ENCODE measurements around the gene ZNF281.

Gene ZNF281

DNA sequence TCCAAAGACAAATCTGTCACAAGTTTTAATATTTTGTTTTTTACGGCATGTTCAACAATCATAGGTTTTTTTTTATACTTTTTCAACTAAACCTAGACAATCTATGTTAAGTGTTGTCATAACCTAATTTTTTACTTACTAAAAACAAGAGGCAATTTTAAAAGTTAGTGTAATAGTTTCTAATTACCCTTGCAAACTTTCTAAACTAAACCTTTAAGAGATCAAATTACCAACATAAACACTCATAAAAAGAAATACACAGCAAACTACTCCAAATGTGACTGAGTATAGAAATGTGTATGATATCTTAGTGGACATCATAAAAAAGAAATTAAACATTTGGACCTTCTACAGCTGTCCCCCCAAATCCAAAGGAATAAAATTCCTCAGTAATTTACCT, 10.0 kb downstream of the ZNF281 start:
- TF ChIP-seq JUND (IDR thresholded peaks at IDR 0.05; ENCODE audit: low read depth), result no peak
- in situ Hi-C loops (cut with HindIII; ENCODE audit: low pct_unique_long_range_greater_than_20kb, low sequenced_read_pairs), result no loop called here

DNA sequence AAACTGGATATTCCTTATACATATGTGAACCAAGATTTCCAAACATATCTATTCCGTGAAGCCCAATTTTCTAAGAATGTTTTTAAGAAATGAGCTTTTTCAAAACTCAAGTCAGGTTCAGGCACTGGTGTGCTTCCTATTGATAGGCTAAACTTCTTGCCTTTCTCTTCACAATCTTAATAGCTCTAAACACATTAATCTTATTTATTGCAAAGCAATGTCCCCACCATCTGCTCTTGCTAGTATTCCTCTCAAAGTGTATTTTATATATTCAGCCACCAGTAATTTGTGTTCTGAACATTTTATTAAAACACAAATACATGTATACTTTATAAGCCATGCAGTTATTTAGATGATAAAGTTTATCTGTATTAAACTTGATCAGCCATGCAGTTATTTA, 11.5 kb downstream of the ZNF281 start:
- no peak for TF ChIP-seq JUND (IDR thresholded peaks at IDR 0.05; ENCODE audit: low read depth)
- in situ Hi-C loops (cut with HindIII; ENCODE audit: low pct_unique_long_range_greater_than_20kb, low sequenced_read_pairs), result no loop called here
- no peak for DNase-seq (ENCODE audit: low read depth in 1 of 2, low spot score in 1 of 2)

More for the DNA sequence above, 10.0 kb downstream of the ZNF281 start:
- no peak for DNase-seq (ENCODE audit: low read depth in 1 of 2, low spot score in 1 of 2)

DNA sequence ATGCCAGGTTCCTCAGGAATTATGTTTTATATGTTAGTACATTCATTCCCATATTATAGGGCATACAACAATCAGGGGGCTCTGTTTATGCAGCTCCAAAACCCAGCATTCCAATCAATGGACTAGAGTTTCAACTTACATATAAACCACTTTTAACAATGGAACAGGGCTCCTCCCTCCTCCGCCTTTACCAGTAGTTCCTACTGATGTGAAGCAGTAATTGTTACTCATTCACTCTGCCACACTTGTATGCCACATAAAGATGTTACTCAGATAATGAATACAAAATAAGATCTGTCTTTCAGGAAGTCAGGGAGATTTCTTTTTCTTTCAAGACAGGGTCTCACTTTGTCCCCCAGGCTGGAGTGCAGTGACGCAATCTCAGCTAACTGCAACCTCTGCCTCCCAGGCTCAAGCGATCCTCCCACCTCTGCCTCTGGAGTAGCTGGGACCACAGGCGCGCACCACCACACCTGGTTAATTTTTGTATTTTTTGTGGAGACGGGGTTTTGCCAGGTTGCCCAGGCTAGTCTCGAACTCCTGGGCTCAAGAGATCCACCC, 17.1 kb downstream of the ZNF281 start:
- TF ChIP-seq JUND (IDR thresholded peaks at IDR 0.05; ENCODE audit: low read depth), result no peak
- no peak for DNase-seq (ENCODE audit: low read depth in 1 of 2, low spot score in 1 of 2)
- in situ Hi-C loops (cut with HindIII; ENCODE audit: low pct_unique_long_range_greater_than_20kb, low sequenced_read_pairs), result no loop called here

DNA sequence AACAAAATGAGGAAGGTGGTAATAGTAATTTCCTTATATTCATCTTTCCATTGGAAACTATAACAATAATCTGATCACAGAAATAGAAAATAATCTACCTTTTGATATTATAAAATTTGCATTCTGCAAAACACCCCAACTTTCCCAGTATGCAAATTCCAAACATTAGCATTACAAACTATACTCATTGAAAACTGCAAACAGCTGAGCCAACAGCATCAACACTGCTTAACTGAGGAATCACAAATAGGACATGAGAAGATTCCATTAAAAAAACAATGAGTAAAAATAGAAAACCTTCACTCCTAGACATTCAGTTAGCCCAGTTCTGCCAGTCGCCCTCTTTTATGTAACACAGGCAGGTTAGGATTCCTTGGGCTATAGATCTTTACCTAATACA, 18.1 kb downstream of the ZNF281 start:
- TF ChIP-seq JUND (IDR thresholded peaks at IDR 0.05; ENCODE audit: low read depth), result no peak
- DNase-seq (ENCODE audit: low read depth in 1 of 2, low spot score in 1 of 2), result no peak
- in situ Hi-C loops (cut with HindIII; ENCODE audit: low pct_unique_long_range_greater_than_20kb, low sequenced_read_pairs), result no loop called here

GRCh38 chr1:200388791-200389190, 21.0 kb downstream of the ZNF281 start:
- in situ Hi-C loops (cut with HindIII; ENCODE audit: low pct_unique_long_range_greater_than_20kb, low sequenced_read_pairs), result no loop called here
- TF ChIP-seq JUND (IDR thresholded peaks at IDR 0.05; ENCODE audit: low read depth), result no peak
- no peak for DNase-seq (ENCODE audit: low read depth in 1 of 2, low spot score in 1 of 2)

GRCh38 chr1:200386416-200386815, 23.4 kb downstream of the ZNF281 start:
- in situ Hi-C loops (cut with HindIII; ENCODE audit: low pct_unique_long_range_greater_than_20kb, low sequenced_read_pairs), result no loop called here
- DNase-seq (ENCODE audit: low read depth in 1 of 2, low spot score in 1 of 2), result no peak
- TF ChIP-seq JUND (IDR thresholded peaks at IDR 0.05; ENCODE audit: low read depth), result no peak

DNA sequence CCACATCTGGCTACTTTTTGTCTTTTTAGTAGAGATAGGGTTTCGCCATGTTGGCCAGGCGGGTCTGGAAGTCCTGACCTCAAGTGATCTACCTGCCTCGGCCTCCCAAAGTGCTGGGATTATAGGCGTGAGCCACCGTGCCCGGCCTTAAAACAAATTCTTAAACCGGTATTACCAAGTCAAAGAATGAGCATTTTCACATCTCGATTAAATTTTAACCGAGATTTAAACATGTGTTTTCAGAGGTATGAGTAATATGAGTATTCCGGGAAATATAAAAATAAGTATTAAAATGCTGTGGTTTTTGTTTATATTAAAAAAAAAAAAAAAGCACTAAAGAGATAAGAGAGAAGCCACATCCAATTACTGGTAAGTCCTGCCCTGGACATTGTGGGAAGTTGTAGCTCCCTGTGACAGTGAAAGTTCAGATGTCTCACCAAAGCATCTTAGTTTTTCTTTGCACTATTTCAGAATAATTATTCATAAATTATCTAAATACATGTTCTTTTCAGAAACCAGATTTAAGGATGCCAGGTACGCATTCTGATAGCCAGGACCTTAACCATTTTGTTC, 24.9 kb downstream of the ZNF281 start:
- in situ Hi-C loops (cut with HindIII; ENCODE audit: low pct_unique_long_range_greater_than_20kb, low sequenced_read_pairs), result no loop called here
- no peak for TF ChIP-seq JUND (IDR thresholded peaks at IDR 0.05; ENCODE audit: low read depth)

DNA sequence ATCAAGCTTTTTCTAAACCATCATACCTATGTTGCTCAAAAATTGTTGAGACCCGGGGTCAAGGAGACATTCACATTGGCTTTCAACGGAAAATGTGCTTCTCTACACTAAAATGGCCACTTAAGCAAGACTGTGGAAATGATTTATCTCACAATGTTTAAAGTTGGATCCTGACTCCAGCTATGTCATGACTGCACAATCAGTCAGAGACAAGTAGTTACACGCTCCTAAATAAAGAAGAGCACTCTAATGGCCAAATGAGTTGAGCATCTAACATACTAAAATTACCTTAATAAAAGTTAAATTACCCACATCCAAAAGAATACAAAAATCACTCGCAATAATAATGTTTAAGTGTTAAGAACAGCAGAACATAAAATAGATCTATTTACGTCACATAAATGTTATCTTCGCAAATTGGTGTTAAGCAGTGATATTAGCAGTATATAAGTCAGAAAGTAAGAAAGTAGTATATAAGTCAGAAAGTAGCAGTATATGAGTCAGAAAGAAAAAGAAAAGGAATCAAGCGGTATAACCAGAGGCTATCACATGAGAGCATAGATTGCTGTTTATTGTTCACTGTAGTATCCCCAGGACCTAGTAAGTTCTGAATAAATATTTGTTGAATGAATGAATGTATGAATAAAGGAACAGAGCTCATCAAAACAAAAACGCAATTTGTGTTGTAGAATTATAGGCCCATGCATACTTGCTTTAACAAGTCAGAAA, 28.4 kb downstream of the ZNF281 start:
- in situ Hi-C loops (cut with HindIII; ENCODE audit: low pct_unique_long_range_greater_than_20kb, low sequenced_read_pairs), result no loop called here
- DNase-seq (ENCODE audit: low read depth in 1 of 2, low spot score in 1 of 2), result no peak
- no peak for TF ChIP-seq JUND (IDR thresholded peaks at IDR 0.05; ENCODE audit: low read depth)

More for the DNA sequence above, 24.9 kb downstream of the ZNF281 start:
- DNase-seq (ENCODE audit: low read depth in 1 of 2, low spot score in 1 of 2), result no peak

- in situ Hi-C loops (cut with HindIII; ENCODE audit: low pct_unique_long_range_greater_than_20kb, low sequenced_read_pairs), result no loop called here
- no peak for TF ChIP-seq JUND (IDR thresholded peaks at IDR 0.05; ENCODE audit: low read depth)
- no peak for DNase-seq (ENCODE audit: low read depth in 1 of 2, low spot score in 1 of 2)
Measured at GRCh38 chr1:200380589-200381021, 29.2 kb downstream of the ZNF281 start.

DNA sequence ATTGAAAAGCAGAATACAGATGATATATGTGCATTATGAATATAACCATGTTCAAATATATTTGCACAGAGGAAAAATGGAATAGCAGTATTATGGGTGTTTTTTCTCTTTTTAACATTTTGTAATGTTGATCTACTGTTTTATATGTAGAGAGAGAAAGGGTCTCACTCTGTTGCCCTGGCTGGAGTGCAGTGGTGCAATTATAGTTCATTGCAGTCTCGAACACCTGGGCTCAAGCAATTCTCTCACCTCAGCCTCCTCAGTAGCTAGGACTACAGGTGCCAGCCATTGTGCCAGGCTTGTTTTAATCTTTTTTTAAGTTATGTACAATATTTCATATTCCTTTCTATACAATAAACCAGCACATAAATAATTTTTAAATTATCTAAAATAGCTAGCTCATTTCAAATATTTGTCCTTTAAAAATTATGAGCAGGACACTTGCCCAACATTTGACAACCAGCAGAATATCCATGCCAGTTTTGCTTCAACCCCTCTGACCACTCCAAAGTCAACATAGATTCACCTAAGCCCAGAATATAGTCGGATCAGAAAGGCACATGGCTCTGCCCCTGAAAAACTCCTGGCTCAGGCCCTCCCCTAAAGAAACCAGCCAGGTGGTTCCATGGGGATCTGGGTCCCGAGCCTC, 29.8 kb downstream of the ZNF281 start:
- DNase-seq (ENCODE audit: low read depth in 1 of 2, low spot score in 1 of 2), result no peak
- no peak for TF ChIP-seq JUND (IDR thresholded peaks at IDR 0.05; ENCODE audit: low read depth)
- in situ Hi-C loops (cut with HindIII; ENCODE audit: low pct_unique_long_range_greater_than_20kb, low sequenced_read_pairs), result no loop called here

- DNase-seq (ENCODE audit: low read depth in 1 of 2, low spot score in 1 of 2), result no peak
- in situ Hi-C loops (cut with HindIII; ENCODE audit: low pct_unique_long_range_greater_than_20kb, low sequenced_read_pairs), result no loop called here
- TF ChIP-seq JUND (IDR thresholded peaks at IDR 0.05; ENCODE audit: low read depth), result no peak
Measured at GRCh38 chr1:200379432-200379757, 30.4 kb downstream of the ZNF281 start.

- DNase-seq (ENCODE audit: low read depth in 1 of 2, low spot score in 1 of 2), result no peak
- no peak for TF ChIP-seq JUND (IDR thresholded peaks at IDR 0.05; ENCODE audit: low read depth)
- in situ Hi-C loops (cut with HindIII; ENCODE audit: low pct_unique_long_range_greater_than_20kb, low sequenced_read_pairs), result no loop called here
Measured at GRCh38 chr1:200378096-200378495, 31.7 kb downstream of the ZNF281 start.

- in situ Hi-C loops (cut with HindIII; ENCODE audit: low pct_unique_long_range_greater_than_20kb, low sequenced_read_pairs), result no loop called here
- DNase-seq (ENCODE audit: low read depth in 1 of 2, low spot score in 1 of 2), result no peak
Measured at GRCh38 chr1:200376528-200376927, 33.3 kb downstream of the ZNF281 start.

More at GRCh38 chr1:200376528-200376927, 33.3 kb downstream of the ZNF281 start:
- TF ChIP-seq JUND (IDR thresholded peaks at IDR 0.05; ENCODE audit: low read depth), result no peak

Data from T47D (cell line).